AG04449 (cell line): ENCODE measurements around the gene CNDP1.

Source experiments
- CTCF ChIA-PET: fragments of 350-600 bp; formaldehyde crosslinking; extraction: SDS; loops from one replicate; lab custom pipeline; 2021; ENCODE audit warnings: antibody characterized with exemption; lab: Yijun Ruan, JAX
- POLR2A ChIA-PET: fragments of 400-600, 350-600 bp; formaldehyde crosslinking; extraction: SDS; loops from one replicate; lab custom pipeline; 2020; ENCODE audit warnings: antibody characterized with exemption, inconsistent platforms; lab: Yijun Ruan, JAX
- DNase-seq: peaks from one replicate; pipeline ENCODE4 v3.0.0-alpha.2; 2010; ENCODE audit warnings: low read depth, low spot score
- H3K4me3 ChIP-seq: 2 replicates; pipeline ENCODE4 v1.5.1; 2011; ENCODE audit warnings: low read depth, mild to moderate bottlenecking, control low read depth, low read length
- CTCF ChIP-seq: IDR thresholded peaks from one replicate; pipeline ENCODE4 v1.5.1; 2011; ENCODE audit warnings: mild to moderate bottlenecking, moderate library complexity, low read length, control low read depth, inconsistent platforms; ENCODE audit not compliant: insufficient read depth; ENCODE audit errors: missing control alignments

CNDP1 gene

GRCh38 chr18:74635224-74635975 is 101.1 kb downstream of the CNDP1 start:
- no peak for DNase-seq
- H3K4me3 ChIP-seq: no peak overlapping the region
- CTCF ChIA-PET: interaction anchor here (1.1 to 1.3 kb wide), 2 partner anchors 12 to 17 kb away, joined by 3 to 6 read pairs; no protein-coding TSS in a partner anchor
- no peak for TF ChIP-seq CTCF
- POLR2A ChIA-PET: no interaction called here
